Measurements from ENCODE around the gene PDXP.

PDXP gene

DNA sequence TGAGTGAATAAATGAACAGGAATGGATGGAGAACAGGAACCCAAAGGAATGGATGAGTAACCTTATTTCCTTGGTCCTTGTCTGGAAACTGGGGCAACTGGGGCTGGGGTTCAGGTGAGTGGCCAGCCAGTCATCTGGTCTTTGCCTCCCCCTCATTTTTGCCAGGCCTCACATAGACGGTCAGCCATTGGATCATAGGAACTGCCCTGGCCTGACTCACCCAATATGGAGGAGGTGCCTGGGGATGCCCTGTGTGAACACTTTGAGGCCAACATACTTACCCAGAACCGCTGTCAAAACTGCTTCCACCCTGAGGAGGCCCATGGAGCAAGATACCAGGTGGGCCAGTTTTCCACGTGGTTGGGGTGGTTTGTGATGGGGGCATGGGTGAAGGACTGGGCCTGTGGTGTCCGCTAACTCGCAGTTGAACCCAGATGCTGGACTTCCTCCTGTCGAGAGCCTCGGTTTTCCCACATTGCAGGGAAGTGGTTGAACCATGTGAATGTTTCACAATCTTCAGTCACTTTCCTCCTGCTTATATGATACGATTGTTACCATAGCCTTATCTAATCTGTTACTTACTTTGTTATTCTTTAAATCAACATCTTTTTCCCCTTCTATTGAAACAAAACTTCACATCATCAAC, 42.7 kb downstream of the PDXP start:
- no peak overlapping the region for H3K27ac ChIP-seq
- TF ChIP-seq, protein P1, sequence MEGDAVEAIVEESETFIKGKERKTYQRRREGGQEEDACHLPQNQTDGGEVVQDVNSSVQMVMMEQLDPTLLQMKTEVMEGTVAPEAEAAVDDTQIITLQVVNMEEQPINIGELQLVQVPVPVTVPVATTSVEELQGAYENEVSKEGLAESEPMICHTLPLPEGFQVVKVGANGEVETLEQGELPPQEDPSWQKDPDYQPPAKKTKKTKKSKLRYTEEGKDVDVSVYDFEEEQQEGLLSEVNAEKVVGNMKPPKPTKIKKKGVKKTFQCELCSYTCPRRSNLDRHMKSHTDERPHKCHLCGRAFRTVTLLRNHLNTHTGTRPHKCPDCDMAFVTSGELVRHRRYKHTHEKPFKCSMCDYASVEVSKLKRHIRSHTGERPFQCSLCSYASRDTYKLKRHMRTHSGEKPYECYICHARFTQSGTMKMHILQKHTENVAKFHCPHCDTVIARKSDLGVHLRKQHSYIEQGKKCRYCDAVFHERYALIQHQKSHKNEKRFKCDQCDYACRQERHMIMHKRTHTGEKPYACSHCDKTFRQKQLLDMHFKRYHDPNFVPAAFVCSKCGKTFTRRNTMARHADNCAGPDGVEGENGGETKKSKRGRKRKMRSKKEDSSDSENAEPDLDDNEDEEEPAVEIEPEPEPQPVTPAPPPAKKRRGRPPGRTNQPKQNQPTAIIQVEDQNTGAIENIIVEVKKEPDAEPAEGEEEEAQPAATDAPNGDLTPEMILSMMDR (conservative IDR thresholded peaks at IDR 0.05) = no peak

DNA sequence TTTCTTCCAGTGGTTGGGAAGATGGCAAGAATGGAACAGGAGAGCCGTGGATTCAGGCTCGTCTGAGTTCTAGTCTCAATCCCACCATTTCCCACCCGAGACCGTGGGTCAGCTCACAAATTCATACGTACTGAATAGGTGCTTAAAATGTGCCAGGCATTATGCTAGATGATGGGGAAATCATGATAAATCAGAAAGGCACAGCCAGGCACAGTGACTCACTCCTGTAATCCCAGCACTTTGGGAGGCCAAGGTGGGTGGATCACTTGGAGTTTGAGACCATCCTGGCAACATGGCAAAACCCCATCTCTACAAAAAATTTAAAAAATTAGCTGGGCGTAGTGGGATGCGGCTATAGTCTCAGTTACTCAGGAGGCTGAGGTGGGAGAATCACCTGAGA, 45.4 kb downstream of the PDXP start:
- TF ChIP-seq, protein P1 (conservative IDR thresholded peaks at IDR 0.05) = no peak
- no peak overlapping the region for H3K27ac ChIP-seq

DNA sequence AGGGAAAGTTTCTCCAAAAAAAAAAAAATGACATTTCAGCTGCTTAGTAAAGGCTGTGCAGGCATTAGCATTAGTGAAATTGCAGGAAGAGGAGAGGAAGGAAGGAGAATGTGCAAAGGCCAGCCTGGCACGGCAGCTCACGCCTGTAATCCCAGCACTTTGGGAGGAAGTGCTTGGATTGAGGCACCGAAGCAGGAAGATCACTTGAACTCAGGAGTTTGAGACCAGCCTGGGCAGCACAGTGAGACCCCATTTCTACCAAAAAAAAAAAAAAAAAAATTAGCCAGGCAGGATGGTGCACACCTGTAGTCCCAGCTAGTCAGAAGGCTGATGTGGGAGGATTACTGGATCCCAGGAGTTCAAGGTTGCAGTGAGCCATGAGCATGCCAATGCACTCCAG, 46.1 kb downstream of the PDXP start:
- H3K27ac ChIP-seq = no peak overlapping the region
- TF ChIP-seq, protein P1 (conservative IDR thresholded peaks at IDR 0.05) = no peak

DNA sequence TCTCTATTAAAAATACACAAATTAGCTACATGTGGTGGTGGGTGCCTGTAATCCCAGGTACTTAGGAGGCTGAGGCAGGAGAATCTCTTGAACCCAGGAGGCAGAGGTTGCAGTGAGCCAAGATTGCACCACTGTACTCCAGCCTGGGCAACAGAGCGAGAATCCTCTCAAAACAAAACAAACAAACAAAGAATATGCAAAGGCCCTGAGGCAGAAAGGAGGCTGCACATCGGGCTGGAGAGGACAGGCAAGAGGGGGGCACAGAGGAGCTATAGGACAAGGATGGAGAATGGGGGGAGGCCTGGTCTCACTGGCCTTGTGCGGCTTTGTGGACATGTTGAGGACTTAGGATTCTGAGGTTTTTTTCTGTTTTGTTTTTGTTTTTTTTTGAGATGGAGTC, 46.7 kb downstream of the PDXP start:
- TF ChIP-seq, protein P1 (conservative IDR thresholded peaks at IDR 0.05) = no peak
- no peak overlapping the region for H3K27ac ChIP-seq

DNA sequence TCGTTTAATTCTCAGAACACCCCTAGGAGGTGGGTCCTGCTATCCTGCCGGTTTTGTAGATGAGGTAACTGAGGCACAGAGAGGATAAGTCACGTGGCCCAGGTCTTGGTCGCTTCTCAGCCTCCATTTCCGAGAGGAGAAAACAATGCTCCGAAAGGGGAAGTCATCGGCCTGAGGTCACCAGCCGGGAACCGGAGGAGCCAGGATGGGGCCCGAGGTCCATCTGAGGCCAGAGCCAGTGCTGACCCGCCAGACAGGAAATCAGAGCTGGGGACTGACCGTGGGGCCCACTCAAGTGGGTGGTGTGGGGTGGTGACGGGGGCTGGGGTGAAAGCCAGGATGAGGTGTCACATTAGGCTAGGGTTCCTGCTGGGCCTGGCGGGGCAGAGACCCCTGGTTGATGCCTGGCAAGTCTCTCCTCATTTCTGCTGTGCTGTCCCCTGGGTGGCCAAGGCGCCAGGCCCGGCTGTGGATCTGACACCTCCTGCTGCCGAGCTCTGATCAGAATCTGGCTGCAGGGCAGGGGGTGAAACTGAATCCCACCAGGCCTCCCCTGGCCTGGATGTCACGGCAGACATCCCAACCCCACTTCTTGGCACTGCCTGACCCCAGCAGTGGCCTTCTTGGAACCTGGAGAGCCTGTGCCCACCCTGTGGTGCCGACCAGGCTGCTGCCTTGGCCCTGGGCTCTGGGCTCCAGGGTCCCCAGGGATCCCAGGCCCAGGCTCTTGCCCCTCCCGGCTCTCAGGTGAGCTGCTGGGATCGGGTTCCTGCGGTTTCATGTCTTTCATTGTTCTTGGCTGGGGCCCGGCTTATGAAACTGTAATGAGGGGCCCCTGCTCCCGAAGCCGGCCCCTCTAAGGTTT, 50.3 kb downstream of the PDXP start:
- H3K27ac ChIP-seq = no peak overlapping the region
- TF ChIP-seq, protein P1 (conservative IDR thresholded peaks at IDR 0.05) = no peak

DNA sequence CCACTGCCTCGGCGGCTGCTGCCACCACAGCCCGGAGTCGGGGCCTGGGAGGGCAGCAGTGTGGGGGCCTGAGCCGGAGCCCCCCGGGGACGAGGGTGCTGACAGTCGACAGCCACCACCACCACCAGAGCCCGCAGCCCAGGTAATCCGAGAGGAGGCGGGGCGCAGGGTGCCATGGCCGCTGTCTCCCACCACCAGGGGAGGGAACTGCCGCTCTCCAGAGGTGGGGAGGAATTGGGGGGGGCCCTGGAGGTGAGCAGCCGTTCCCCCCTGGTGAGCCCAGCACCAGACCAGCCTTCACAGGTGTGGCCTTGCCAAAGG, 50.9 kb downstream of the PDXP start:
- TF ChIP-seq, protein P1 (conservative IDR thresholded peaks at IDR 0.05) = no peak

DNA sequence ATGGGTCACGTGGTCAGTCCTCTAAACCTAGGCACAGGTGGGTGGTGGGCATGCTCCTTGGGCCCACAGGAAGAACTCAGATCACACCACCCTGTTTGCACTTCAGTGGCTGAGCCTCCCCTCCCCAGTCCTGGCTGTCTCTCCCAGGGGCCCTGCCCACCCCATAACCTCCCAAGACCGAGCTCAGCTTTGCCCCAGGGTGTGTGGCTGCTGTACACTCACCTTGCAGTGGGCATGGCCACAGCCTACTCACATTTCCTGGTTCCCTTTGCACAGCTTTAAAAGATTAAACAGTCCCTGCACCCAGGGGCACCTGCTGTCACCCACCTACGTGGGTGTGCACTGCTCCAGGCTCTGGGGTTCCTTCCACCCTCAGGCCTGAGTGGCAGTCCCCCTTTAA, 52.2 kb downstream of the PDXP start:
- H3K27ac ChIP-seq = no peak overlapping the region
- TF ChIP-seq, protein P1 (conservative IDR thresholded peaks at IDR 0.05) = no peak

More for the DNA sequence above, 50.9 kb downstream of the PDXP start:
- H3K27ac ChIP-seq = no peak overlapping the region
